DMS79 (cell line): ENCODE data around the gene TDRD12.
"Not testable (repeated sequence)": the region's sequence is repeated elsewhere in the genome, so short reads cannot be mapped to it uniquely, and the experiment has no call there.

ENCODE experiments used
- DNase-seq: peaks from one replicate; lab custom pipeline; 2025; lab: John Stamatoyannopoulos, UW

TDRD12 gene

DNA sequence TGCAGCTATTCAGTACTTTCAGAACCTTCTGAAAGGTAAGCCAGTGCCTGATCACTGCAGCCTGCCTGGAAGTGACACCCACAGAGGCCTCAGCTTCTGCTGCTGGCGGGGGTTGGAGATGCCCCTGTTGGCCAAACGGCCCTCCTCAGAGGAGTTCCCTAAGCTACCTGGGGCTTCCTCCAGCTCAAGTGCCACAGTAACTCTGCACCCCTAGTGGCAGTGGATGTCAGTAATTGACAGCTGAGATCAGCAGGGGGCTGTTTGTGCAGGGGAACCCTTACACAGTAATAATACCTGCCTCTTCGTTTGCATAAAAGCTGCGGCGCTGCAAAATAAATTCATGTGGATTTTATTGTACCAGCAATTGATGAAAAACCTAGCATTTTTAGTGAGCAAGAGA, 28.9 kb downstream of the TDRD12 start:
- DNase-seq, result no peak

DNA sequence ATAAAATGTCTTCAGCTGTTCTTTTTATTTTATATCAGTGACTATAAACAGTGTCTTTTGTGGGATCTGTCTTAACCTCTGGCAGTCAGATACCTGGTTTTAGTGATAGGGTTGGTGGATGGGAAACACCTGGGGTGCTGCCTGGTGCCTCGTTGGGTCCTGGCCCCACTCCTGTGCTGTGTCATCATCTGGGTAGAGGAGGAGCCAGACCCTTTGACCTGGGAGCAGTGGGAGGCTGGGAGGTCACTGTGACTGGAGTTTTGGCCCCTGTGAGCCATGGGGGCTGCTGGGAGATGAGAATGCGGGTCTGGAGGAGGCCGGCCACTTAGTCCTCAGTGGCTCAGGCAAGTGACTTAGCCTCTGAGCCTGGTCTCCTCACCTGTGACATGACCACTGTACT, 29.4 kb downstream of the TDRD12 start:
- DNase-seq, result no peak

DNA sequence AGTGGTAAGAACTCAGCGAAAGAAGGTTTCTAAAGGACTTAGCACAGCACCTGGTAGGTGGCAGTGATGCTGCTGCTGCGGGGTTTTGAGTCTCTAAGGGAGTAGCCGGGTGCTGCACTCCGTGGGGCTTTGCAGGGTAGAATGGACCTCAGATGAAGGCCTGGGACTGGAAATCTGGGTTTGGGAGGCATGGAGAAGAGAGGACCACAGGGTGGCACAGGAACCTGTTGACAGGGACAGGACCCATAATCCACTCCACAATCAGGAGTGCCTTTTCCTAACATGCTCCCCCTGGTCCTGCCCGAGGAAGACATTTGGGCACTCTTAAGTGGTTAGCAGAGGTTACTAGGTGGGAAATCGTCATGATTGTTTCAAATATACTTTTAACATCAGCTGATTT, 29.8 kb downstream of the TDRD12 start:
- no peak for DNase-seq

DNA sequence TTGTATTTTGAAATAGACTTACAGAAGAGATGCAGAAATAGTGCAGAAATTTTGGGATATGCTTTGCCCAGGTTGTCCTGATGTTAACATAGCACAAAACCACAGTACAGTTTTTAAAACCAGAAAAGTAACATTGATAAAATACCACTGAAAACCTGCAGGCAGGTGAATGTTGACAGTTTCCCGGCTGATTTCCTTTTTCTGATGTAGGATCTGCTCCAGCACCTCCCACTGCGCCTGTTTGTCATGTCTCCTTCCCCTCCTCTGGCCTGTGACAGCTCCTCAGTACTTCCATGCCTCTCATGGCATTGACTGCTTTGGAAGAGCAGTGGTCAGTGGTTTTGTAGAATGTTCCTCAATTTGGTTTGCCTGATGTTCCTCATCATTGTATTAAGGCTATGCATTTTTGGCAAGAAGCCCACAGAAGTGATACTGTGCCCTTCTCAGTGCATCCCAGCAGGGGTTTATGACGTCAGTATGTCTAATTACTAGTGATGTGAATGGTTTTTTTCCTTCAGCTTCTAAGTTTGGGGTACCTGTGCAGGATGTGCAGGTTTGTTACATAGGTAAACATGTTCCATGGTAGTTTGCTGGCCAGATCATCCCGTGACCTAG, 31.0 kb downstream of the TDRD12 start:
- no peak for DNase-seq

DNA sequence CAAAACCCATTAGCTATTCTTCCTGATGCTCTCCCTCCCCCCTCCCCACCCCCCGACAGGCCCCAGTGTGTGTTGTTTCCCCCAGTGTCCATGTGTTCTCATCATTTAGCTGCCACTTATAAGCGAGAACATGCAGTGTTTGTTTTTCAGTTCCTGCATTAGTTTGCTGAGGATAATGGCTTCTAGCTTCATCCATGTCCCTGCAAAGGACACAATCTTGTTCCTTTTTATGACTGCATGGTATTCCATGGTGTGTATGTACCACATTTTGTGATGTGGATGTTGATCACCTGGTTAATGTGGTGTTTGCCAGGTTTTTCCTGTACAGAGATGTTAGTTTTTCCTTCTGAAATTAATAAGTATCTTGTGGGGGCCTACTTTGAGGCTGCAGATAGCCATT, 31.5 kb downstream of the TDRD12 start:
- no peak for DNase-seq

DNA sequence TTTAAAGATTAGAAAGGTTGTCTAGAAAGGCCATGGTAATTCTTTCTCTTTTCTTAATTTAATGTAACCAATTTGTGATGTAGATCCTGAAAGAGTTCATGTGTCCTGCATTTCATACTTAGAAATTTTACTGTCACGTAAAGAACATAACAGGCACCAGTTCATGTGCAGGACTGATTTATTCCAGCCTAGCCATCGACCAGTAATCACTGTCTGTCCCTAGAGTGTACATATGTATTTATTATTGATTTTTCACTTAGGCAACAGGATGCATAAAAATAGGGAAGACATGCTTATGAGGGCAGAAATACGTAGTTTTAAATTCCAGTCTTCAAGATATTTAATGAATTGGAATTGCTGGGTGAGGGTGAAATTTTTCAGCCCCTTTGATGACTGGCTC, 37.6 kb downstream of the TDRD12 start:
- DNase-seq, result no peak

DNA sequence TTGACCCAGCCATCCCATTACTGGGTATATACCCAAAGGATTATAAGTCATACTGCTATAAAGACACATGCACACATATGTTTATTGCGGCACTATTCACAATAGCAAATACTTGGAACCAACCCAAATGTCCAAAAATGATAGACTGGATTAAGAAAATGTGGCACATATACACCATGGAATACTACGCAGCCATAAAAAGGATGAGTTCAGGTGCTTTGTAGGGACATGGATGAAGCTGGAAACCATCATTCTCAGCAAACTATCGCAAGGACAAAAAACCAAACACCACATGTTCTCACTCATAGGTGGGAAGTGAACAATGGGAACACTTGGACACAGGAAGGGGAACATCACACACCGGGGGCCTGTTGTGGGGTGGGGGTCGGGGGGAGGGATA, 45.8 kb downstream of the TDRD12 start:
- DNase-seq, result not testable (repeated sequence)

DNA sequence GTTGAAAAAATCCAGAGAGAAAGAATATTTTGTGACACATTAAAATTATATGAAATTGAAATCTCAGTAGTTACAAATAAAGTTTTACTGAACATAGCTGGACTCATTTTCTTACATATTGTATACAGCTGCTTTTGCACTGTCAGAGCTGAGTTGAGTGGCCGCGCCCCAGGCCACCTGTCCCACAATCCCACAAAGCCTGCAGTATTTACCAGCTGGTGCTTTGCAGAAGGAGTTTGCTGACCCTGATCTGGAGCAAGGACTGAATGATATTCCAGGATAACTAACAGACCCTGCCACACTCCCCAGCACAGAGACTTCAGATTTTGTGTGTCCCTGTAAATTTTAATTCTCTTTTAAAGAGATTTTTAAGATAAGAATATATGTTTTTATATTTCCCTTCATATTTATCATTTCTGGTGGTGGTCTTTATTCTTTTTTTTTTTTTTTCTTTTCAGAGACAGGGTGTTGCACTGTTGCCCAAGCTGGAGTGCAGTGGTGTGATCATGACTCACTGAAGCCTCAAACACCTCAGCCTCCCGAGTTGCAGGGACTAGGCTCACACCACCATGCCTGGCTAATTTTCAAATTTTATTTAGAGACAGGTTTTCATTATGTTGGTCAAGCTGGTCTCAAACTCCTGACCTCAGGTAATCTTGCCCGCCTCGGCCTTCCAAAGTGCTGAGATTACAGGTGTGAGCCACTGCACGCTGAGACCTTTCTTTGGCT, 48.5 kb downstream of the TDRD12 start:
- DNase-seq, result no peak

DNA sequence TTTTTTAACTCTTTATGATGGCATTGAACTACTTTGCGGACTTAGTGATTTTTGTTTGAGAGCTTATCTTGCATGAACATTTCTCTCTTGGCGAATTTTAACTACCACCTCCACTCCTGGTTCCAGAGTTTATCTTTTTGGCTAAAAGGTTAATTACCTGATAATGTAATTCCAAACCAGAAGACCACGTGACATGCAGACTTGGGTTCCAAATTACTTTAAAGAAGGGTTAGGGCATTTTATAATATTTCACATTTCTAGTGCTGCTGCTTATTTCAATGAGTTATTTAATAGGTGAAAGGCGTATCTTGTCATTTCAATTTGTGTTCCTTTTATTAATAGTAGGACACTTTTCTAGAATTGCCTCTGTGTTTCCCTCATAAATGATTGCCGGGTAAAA, 52.0 kb downstream of the TDRD12 start:
- DNase-seq, result no peak

DNA sequence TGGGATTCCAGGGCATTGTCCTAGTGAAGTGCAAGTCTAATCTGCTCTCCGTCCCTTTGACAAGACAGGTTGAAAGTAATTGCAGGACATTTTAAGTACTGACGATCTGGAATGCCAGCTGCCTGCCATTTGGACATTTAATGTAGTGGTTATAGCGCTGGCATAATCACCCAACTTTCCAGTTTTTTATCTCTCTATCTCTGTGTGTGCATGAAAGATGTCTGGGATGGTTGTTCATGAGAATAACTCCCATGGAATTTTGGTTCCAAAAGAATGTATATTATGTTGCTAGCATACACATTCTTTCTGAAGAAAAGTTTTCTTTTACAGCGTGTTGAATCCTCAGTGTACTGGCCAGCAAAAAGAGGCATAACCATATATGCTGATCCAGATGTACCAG, 53.6 kb downstream of the TDRD12 start:
- DNase-seq, result no peak

DNA sequence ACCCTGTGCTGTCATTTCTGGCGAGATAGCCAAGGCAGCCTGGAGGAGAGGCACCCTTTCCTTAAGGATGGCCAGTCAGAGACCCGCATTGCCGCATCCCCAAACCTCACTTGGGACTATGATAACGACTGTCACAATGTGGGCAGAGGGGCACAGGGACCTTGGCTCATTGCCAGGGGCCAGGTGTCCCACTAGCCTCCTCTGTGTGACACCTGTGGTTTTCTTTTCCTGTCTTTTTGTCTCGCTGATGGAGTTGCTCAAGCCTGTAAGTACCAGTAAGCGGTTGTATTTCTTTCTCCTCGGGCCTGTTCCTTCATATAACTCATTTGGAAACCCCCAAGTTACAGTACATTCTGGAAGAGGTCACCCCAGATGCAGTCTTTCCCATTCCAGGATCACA, 59.5 kb downstream of the TDRD12 start:
- DNase-seq, result no peak

DNA sequence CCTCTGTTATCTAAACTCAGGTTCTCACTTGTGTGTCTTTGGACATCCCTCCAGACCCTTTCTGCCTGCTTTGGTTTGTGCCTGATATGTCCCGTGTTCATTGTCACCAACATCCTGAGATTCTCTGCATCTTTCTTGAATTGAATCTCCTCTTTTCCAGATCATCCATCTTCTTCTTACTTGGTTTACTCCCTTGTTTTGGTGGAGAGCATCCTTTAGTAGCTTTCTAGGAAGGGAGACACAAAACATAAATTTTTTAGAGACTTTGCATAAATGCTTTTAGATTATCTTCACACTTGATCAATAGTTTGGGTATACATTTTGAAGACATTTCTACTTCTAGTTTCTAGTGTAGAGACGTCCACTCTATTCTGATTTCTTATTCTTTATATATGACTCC, 61.7 kb downstream of the TDRD12 start:
- DNase-seq, result no peak

DNA sequence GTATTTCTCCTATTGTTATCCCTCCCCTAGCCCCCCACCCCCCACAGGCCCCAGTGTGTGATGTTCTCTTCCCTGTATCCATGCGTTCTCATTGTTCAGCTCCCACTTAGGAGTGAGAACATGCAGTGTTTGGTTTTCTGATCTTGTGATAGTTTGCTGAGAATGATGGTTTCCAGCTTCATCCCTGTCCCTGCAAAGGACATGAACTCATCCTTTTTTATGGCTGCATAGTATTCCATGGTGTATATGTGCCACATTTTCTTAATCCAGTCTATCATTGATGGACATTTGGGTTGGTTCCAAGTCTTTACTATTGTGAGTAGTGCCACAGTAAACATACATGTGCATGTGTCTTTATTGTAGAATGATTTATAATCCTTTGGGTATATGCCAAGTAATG, 62.5 kb downstream of the TDRD12 start:
- not testable (repeated sequence) for DNase-seq

DNA sequence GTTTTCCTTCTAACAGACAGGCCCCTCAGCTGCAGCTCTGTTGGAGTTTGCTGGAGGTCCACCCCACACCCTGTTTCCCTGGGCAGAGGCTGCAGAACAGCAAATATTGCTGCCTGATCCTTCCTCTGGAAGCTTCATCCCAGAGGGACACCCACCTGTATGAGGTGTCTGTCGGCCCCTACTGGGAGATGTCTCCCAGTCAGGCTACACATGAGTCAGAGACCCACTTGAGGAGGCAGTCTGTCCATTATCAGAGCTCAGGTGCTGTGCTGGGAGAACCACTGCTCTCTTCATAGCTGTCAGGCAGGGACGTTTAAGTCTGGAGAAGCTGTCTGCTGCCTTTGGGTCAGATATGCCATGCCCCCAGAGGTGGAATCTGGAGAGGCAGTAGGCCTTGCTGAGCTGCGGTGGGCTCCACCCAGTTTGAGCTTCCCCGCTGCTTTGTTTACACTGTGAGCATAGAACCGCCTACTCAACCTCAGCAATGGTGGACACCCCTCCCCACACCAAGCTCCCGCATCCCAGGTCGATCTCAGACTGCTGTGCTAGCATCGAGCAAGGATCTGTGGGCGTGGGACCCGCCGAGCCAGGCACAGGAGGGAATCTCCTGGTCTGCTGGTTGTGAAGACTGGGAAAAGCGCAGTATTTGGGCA, 67.7 kb downstream of the TDRD12 start:
- not testable (repeated sequence) for DNase-seq

DNA sequence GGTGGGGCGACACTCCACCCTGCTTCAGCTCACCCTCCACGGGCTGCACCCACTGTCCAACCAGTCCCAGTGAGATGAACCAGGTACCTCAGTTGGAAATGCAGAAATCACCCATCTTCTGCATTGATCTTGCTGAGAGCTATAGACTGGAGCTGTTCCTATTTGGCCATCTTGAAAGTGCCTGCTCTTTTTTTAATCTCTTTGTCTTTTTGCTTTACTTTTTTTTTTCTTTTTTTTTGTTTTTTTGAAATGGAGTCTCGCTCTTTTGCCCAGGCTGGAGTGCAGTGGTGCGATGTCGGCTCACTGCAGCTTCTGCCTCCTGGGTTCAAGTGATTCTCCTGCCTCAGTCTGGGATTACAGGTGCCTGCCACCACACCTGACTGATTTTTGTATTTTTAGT, 68.3 kb downstream of the TDRD12 start:
- not testable (repeated sequence) for DNase-seq

DNA sequence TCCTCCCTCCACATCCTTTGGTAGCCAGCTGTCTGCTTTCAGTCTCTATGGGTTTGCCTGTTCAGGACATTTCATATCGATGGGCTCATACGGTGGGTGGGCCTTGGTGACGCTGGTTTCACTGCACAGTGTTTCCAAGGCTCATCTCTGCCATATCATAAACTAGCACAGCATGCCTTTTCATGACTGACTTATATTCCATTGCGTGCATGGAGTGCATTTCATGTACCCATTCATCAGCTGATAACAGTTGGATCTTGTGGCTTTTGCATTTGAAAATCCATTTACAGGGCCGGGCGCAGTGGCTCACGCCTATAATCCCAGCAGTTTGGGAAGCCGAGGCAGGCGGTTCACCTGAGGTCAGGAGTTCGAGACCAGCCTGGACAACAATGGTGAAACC, 69.9 kb downstream of the TDRD12 start:
- DNase-seq, result no peak

DNA sequence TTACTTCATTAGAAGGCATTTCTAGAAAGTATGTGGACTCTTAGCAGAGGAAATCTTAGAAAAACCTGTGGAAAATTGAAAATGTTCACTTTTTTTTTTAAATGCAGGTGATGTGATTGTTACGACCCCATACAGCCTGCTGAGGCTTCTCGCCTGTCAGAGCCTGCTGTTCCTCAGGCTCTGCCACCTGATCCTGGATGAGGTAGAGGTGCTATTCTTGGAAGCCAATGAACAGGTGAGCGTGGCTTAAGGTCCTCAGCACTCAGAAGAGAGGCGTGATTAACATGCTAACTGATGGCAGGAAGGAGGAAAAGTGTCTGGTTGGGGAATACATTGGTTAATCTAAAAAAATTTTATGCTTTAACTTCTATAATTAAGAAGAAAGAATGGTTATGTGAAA, 78.6 kb downstream of the TDRD12 start:
- DNase-seq, result no peak

DNA sequence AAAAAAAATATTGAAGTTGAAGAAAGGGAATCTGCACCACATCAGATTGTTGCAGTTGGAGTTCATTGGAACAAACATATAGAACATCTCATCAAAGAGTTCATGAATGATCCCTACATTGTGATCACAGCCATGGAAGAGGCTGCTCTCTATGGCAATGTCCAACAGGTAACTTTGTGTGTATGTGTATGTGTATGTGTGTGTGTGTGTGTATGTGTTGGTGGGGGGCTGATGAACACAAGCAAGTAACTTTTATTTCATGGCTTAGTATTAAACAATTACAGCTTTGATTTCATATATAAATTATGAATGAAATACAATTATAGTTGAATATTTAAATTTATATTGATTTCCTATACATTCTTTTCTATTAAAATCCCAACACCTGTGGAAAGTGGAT, 80.6 kb downstream of the TDRD12 start:
- DNase-seq, result no peak

DNA sequence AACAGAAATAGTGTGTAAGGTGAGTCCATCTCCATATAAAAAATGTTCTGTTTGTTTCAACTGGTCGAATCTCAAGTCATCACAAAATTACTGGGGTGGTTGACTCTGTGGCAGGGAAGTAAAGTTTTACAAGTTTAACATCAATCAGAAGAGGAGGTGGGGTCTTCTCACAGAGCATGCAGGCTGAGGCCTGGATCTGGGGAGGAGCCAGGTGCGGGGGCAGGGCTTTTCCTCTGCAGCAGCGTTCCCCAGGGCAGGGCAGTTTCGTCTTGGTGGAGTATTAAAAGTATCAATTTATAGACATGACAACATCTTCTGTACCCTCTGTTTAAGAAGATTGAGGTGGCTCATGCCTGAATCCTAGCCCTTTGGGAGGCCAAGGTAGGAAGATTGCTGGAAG, 81.2 kb downstream of the TDRD12 start:
- DNase-seq, result no peak

DNA sequence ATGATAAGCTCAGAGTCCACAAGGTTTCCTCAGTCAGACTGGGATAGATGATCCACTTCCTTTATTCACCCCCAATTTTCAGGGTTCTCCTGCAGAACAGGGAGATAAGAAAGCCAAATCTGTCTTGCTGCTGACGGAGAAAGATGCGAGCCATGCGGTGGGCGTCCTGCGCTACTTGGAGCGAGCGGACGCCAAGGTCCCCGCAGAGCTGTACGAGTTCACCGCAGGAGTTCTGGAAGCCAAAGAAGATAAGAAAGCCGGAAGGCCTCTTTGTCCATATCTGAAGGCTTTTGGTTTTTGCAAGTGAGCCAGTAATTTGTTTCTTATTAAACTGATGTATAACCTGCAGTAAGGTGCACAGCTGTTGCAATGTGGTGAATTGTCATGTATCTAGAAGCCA, 83.3 kb downstream of the TDRD12 start:
- no peak for DNase-seq

DNA sequence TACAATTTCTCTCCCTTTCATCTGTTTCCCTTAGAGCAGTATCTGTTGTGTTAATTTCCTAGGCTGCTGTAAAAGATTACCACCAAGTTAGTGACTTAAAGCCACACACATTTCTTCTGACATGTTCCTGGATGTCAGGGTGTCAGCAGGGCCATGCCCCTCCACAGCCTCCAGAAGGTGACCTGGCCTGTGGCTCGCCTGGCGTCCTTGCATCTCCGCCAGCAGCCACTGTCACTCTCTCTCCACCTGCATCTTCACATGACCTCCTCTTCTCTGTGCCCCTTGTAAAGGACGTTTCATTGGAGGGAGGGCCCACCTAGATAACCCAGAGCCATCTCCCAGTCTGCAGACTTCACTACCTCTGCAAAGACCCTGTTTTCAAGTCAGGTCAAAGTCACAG, 88.7 kb downstream of the TDRD12 start:
- no peak for DNase-seq

DNA sequence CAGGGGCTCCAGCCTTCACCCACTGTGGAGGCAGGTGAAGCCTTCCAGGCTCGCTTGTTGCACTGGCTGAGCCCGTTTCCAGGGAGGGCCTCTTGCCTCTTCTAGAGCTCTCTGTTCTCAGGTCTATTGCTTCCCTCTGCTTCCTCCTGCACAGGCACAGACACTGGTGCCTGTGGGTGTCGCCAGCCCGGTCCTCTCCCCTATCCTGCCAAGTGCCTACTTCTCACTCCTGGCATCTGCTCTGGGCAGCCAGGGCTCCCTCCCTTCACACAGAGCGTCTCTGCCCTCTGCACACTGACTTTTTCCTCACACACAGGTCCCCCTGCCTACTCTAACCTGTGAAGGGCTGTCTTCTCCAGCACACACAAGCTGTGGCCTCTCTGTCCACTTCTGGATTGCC, 89.7 kb downstream of the TDRD12 start:
- no peak for DNase-seq

DNA sequence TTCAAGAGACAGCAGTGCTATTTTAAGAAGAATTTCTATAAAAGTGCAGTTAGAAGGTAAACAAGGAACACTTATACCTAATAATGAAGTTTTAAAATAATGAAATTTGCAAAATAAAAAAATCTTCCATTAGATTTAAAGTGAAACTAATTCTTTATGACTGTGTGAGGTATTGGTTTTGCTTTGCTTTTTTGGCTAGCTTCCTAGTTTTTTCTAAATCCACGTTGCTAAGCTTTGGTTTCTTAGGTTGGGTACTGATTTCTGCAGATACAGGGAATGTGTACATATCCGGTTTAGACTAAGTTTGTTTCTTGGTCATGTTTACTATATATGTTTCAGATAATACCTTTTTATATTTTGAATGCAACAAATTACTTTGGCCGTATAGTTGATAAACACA, 90.2 kb downstream of the TDRD12 start:
- DNase-seq, result no peak

DNA sequence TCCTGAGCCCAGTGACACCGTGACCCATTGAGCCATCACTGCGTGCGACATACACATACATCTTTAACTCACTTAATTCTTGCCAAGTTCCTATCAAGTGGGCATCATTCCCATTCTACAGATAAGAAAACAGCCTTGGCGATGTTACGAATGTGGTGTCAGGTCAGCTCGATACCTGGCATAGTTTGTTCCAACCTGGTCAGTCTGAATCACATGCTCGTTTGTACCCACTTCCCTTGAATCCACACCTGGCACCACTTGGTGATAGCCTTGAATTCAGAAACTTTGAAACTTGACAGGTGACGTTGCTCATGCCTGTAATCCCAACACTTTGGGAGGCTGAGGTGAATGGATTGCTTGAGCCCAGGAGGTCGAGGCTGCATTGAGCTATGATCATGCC, 90.9 kb downstream of the TDRD12 start:
- DNase-seq, result no peak
